C4-2B (cell line): ENCODE data around the gene LMF1.

ENCODE experiments used
- ZFX ChIP-seq: fragments of 450-650 bp; IDR thresholded peaks from 2 replicates; pipeline ENCODE4 v1.6.1; 2017
- TF ChIP-seq, protein P1 (sequence below): fragments of 450-650 bp; conservative IDR thresholded peaks from 2 replicates; pipeline ENCODE4 v1.5.1; 2017; ENCODE audit warnings: mild to moderate bottlenecking

DNA sequence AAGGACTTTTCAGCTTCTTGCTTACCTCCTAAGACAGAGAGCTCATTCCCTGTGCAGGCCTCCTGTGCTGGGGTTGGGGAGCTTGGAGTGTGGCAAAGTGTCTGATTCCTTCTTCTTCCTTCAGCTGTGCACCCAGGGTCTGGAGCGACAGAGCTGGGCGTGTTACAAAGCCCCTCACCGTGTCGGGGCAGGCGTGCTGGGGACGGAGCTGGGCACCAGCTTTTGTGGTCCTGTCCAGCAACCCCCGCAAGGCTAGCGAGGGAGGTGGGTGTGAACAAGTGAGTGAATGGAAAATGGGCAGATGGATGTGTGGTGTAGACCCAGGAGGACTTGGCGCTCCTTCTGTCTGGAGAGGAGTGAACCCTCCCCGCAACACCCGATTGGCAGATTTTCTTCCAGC lies 34.5 kb upstream of the LMF1 start:
- TF ChIP-seq, protein P1, sequence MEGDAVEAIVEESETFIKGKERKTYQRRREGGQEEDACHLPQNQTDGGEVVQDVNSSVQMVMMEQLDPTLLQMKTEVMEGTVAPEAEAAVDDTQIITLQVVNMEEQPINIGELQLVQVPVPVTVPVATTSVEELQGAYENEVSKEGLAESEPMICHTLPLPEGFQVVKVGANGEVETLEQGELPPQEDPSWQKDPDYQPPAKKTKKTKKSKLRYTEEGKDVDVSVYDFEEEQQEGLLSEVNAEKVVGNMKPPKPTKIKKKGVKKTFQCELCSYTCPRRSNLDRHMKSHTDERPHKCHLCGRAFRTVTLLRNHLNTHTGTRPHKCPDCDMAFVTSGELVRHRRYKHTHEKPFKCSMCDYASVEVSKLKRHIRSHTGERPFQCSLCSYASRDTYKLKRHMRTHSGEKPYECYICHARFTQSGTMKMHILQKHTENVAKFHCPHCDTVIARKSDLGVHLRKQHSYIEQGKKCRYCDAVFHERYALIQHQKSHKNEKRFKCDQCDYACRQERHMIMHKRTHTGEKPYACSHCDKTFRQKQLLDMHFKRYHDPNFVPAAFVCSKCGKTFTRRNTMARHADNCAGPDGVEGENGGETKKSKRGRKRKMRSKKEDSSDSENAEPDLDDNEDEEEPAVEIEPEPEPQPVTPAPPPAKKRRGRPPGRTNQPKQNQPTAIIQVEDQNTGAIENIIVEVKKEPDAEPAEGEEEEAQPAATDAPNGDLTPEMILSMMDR, result no peak
- no peak for TF ChIP-seq ZFX
